GM18868 (cell line): Measurements from ENCODE around the gene MPPED1.

ENCODE experiments used
- ATAC-seq: cut with Tn5 transposase; IDR thresholded peaks from one replicate; pipeline ENCODE4 v1.9.1; 2021; ENCODE audit warnings: mild to moderate bottlenecking, moderate library complexity; ENCODE audit not compliant: unreplicated experiment

The MPPED1 gene

DNA sequence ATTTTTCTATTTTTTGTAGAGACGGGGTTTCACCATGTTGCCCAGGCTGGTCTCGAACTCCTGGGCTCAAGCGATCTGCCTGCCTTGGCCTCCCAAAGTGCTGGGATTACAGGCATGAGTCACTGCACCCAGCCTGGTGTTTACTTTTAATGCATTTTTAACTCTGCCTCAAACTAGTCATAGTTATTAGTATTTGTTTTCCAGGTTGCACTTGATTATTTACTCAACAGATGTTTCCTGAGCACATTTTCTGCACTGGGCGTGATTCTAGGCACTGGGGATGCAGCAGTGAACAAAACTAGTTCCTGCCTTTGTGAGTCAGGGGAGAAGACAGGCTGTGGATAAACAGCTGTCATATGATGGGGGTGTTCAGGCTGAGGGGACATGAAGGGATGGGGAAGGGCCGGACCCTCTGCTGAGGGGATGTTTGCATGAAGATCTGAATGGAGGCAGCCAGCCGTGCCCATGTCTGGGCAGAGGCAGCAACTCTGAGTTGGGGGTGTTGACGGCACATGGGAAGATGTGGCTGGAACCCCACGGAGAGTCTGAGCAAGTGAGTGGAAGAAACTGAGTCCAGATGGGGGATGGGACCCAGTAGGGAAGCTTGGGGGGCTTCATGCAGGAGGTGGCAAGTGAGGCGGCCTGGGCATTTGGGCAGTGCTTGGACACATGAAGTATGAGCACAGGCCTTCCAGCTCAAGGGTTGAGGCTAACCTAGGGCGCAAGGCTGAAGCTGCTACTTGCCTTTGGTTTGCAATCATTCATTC lies 34.4 kb downstream of the MPPED1 start:
- ATAC-seq, result no peak

DNA sequence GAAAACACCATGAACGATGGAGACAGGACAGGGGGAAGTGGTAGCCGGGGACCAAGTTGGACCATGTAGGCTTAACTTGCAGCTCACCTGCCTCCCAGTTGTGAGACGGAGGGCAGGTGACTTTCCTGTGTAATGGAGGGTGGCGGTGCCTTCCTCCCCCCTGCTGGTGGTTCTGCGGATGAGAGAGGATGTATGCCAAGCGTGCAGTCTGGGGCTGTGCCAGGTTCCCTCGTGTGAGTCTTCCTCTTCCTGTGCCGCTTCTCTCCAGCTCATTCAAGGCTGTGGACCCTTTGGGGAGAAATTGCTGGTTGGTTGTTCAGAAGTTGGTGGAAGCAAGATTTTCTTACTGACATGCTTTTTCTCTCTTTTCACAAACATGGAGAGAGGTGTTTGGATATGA lies 35.1 kb downstream of the MPPED1 start:
- no peak for ATAC-seq

DNA sequence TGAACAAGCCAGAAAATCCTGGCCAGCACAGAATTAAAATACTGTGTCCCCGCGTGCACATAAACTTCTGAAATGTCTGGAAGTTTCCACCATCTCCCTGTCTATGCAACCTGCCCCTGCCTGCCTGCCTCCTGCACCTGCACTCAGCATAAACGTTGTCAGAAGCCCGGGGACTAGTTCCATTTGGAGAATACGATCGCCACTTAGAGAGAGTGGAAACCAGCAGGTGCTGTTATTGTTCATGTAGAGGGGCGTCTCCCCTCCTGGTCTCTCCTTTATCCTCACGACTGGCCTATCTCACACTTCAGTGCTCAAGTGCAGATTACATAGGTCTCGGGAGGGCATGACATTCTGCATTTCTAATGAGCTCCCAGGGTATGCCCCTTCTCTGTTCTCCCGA lies 35.6 kb downstream of the MPPED1 start:
- no peak for ATAC-seq

GRCh38 chr22:43448048-43448447 lies 36.2 kb downstream of the MPPED1 start:
- ATAC-seq, result no peak

- no peak for ATAC-seq
Observed at GRCh38 chr22:43449205-43449830, 37.5 kb downstream of the MPPED1 start.

- no peak for ATAC-seq
Observed at GRCh38 chr22:43449831-43450225, 38.0 kb downstream of the MPPED1 start.

GRCh38 chr22:43451371-43452050 lies 39.7 kb downstream of the MPPED1 start:
- no peak for ATAC-seq

- ATAC-seq, result no peak
Observed at GRCh38 chr22:43455846-43456245, 44.0 kb downstream of the MPPED1 start.

DNA sequence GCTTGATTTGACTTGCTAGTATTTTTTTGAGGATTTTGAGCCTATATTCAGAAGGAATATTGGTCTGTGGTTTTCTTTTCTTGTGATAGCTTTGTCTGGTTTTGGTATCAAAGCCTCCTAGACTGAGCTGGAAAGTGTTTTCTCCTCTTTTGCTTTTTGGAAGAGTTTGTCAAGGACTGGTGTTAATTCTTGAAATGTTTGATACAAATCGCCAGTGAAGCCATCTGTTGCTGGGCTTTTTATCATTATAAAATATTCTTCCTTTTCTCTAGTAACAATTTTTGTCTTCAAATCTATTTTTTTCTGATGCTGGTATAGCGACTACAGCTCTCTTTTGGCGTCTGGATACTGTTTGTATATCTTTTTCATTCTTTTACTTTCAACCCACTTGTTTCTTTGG lies 45.2 kb downstream of the MPPED1 start:
- ATAC-seq, result no peak

DNA sequence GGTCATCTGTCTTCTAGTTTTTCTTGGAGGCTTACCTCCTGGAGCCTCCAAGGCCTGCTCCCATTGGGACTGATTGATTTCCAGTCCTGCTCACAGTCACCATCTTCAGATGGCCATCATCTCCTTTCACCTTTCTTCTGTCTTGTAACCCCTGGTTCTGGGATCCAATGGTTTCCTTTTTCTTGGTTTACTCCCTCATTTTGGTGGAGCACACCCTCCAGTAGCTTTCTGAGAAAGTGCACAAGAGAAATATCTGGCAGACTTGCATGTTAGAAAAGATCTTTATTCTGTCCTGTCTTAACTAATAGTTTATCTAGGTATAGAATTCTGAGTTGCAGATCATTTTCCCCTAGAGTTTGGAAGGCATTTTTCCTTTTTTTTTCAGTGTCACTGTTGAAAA lies 50.9 kb downstream of the MPPED1 start:
- no peak for ATAC-seq

DNA sequence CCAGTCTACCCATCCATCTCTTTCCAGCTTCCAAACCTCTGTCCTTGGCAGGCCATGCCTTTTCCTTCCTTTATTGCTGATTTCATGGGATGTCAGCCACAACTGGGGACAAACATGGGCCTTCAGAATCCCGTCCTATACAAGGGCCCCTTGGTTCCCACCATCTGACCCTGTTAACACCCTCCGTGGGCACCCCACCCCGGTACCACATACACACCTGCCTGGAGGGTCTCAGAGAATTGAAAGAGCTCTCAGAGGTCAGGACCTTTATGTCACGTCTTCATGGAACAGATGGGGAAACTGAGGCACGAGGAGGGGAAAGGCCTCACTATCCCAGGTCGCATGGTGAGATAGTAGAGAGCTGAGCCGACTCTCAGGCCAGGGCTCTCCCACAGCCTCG lies 53.0 kb downstream of the MPPED1 start:
- no peak for ATAC-seq

GRCh38 chr22:43465291-43466015 lies 53.6 kb downstream of the MPPED1 start:
- ATAC-seq, result no peak

- ATAC-seq, result no peak
Observed at GRCh38 chr22:43466710-43467109, 54.9 kb downstream of the MPPED1 start.

- ATAC-seq, result no peak
Observed at GRCh38 chr22:43467216-43467940, 55.6 kb downstream of the MPPED1 start.

DNA sequence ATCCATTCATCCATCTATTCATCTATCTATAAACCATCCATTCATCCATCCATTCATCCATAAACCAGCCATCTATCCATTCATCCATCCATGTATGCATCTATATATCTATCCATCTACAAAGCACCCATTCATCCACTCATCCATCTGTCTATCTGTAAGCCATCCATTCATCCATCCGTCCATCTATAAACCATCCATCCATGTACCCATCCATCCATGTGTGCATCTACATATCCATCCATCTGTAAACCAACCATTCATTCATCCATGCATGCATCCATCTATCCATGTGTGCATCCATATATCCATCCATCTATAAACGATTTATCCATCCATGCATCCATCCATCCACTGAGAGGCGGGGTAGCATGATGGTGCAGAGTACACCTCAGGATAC lies 58.4 kb downstream of the MPPED1 start:
- ATAC-seq, result no peak

DNA sequence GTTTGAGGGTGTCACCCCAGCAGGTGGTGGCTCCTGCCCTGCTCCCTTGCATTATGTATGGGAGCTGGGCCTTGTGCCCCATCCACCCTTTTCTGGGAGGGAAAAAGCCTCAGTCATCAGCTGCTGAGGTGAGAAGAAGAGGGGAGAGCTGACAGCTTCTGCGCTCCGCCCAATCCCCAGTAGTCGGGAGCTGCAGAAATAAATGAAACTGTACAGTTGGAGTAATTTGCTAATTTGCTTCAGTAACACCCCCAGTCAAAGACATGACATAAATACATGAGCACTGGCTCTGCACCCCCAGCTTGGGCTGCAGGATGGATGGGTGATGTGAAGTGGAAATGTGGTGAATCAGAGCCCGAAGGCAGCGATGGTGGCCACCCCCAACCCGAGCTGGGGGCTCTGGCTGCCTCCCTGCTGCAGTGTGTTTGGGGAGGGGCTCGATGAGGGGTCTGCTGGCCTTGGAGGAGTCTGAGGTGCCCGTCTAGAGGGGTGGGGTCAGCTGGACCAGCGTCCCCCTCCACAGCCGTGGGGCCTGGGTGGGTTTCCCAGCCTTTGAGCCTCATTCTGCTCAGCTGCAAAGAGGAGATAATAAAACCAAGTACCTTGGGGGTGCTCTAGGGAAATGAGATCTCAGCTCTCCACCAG lies 59.2 kb downstream of the MPPED1 start:
- no peak for ATAC-seq

DNA sequence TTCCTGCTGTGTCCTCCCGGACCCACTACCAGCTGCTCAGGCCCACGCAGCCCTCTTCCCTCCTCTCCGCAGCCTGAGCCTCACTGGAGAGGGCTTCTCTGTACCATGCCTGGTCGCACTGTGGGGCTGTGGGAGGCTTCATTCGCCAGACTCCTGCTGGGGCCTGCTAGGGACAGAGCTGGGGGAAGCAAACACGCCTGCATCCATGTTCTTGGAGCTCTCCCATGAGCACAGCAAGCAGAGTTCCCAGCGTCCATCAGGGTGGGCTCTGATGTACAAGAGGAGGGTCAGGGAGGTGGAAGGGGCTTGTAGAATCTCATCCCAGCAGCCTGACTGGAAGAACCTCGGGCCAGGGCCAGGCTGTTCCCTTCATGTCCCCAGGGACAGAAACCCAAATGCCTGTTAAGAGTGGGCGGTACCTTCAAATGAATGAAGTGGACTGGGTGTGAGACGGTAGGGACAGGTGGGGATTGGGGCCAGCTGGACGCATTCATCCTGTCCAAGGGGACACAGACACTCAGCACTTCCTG lies 59.9 kb downstream of the MPPED1 start:
- no peak for ATAC-seq

GRCh38 chr22:43473031-43473430 lies 61.2 kb downstream of the MPPED1 start:
- no peak for ATAC-seq

GRCh38 chr22:43473441-43473840 lies 61.6 kb downstream of the MPPED1 start:
- ATAC-seq, result no peak
